Measurements from ENCODE around the gene CHRNA9. TPM values are rescaled to one million over a fixed set of nuclear protein-coding genes. Genes with fewer than 3 reads are reported as not detected.

Gene CHRNA9
- total and polyA plus RNA-seq, 9 donors: 0.13 TPM; not detected in 8

GRCh38 chr4:40378619-40379018 lies 43.5 kb downstream of the CHRNA9 start:
- intact Hi-C loops (cut with DNase I): no loop called here
- WGBS, 3 donors: 48 to 75% (median 50%) methylated on average over 2 of the region's 2 CpGs
- no peak overlapping the region for H3K4me3 ChIP-seq

GRCh38 chr4:40379248-40379647 lies 44.1 kb downstream of the CHRNA9 start:
- Histone ChIP-seq H3K27ac (no peak overlapping the region), H3K9me3 (no peaks in the 10 kb centered on the region), H3K36me3 (no peaks in the 10 kb centered on the region), H3K27me3 (no peaks in the 10 kb centered on the region), H3K4me3 (no peak overlapping the region), H3K4me1 (ENCODE audit: insufficient read depth) (no peaks in the 10 kb centered on the region)
- intact Hi-C loops (cut with DNase I): no loop called here
- no peak for DNase-seq
- WGBS, 3 donors: 44 to 60% (median 48%) methylated on average over 3 of the region's 3 CpGs
- TF ChIP-seq EP300 (IDR thresholded peaks at IDR 0.05): no peak
- no peak for TF ChIP-seq POLR2A (IDR thresholded peaks at IDR 0.05)
- TF ChIP-seq CTCF (IDR thresholded peaks at IDR 0.05): no peak

More at GRCh38 chr4:40378619-40379018, 43.5 kb downstream of the CHRNA9 start:
- H3K27me3 ChIP-seq: no peaks in the 10 kb centered on the region
- H3K36me3 ChIP-seq: no peaks in the 10 kb centered on the region
- no peak for DNase-seq
- H3K27ac ChIP-seq: no peak overlapping the region
- no peaks in the 10 kb centered on the region for H3K9me3 ChIP-seq
- H3K4me1 ChIP-seq (ENCODE audit: insufficient read depth): no peaks in the 10 kb centered on the region
- TF ChIP-seq CTCF (IDR thresholded peaks at IDR 0.05) (no peak), POLR2A (IDR thresholded peaks at IDR 0.05) (no peak), EP300 (IDR thresholded peaks at IDR 0.05) (no peak)

GRCh38 chr4:40380647-40381046 lies 45.5 kb downstream of the CHRNA9 start:
- Histone ChIP-seq H3K4me1 (ENCODE audit: insufficient read depth) (no peaks in the 10 kb centered on the region), H3K27me3 (no peaks in the 10 kb centered on the region), H3K4me3 (no peak overlapping the region), H3K36me3 (no peaks in the 10 kb centered on the region), H3K9me3 (no peaks in the 10 kb centered on the region), H3K27ac (no peak overlapping the region)
- 73 to 88% (median 74%) methylated on average over 5 of the region's 5 CpGs for WGBS, 3 donors
- DNase-seq: no peak
- TF ChIP-seq POLR2A (IDR thresholded peaks at IDR 0.05): no peak
- no peak for TF ChIP-seq EP300 (IDR thresholded peaks at IDR 0.05)
- no peak for TF ChIP-seq CTCF (IDR thresholded peaks at IDR 0.05)
- intact Hi-C loops (cut with DNase I): no loop called here

- intact Hi-C loops (cut with DNase I): no loop called here
- 32 to 43% (median 33%) methylated on average over 6 of the region's 6 CpGs for WGBS, 3 donors
- Histone ChIP-seq H3K4me1 (ENCODE audit: insufficient read depth) (no peaks in the 10 kb centered on the region), H3K27ac (no peak overlapping the region), H3K9me3 (no peaks in the 10 kb centered on the region), H3K36me3 (no peaks in the 10 kb centered on the region), H3K4me3 (no peak overlapping the region), H3K27me3 (no peaks in the 10 kb centered on the region)
- DNase-seq: no peak
- TF ChIP-seq EP300 (IDR thresholded peaks at IDR 0.05) (no peak), POLR2A (IDR thresholded peaks at IDR 0.05) (no peak), CTCF (IDR thresholded peaks at IDR 0.05) (no peak)
Observed at GRCh38 chr4:40388239-40388638, 53.1 kb downstream of the CHRNA9 start.

Data from ovary (tissue), 9 donors.